Esophagus (tissue), 2 donors: ENCODE data around the gene CSF1R. TPM values are rescaled to one million over a fixed set of nuclear protein-coding genes. Genes with fewer than 3 reads are reported as not detected.

Experiments
- H3K27ac ChIP-seq, 2 donors: one replicate each; pipeline ENCODE4 v1.5.1; 2013; ENCODE audit warnings: low read depth in 2 of 2, mild to moderate bottlenecking in 2 of 2, inconsistent platforms in 1 of 2, low read length in 1 of 2, moderate library complexity in 1 of 2
- H3K27me3 ChIP-seq, 2 donors: one replicate each; pipeline ENCODE4 v1.6.1; 2013; ENCODE audit warnings: low read length in 2 of 2, control low read depth in 1 of 2, mild to moderate bottlenecking in 1 of 2; ENCODE audit not compliant: insufficient read depth in 2 of 2, control insufficient read depth in 1 of 2
- H3K36me3 ChIP-seq, 2 donors: one replicate each; pipeline ENCODE4 v1.6.1; 2013; ENCODE audit warnings: low read length in 1 of 2; ENCODE audit not compliant: control insufficient read depth in 2 of 2, insufficient read depth in 2 of 2
- H3K4me1 ChIP-seq, 2 donors: one replicate each; pipeline ENCODE4 v1.6.1; 2013; ENCODE audit warnings: low read length in 1 of 2; ENCODE audit not compliant: control insufficient read depth in 2 of 2, insufficient read depth in 2 of 2
- H3K4me3 ChIP-seq, 2 donors: one replicate each; pipeline ENCODE4 v1.5.1; 2013; ENCODE audit warnings: low read length in 2 of 2, mild to moderate bottlenecking in 2 of 2, low read depth in 1 of 2, moderate library complexity in 1 of 2
- H3K9me3 ChIP-seq, 2 donors: one replicate each; pipeline ENCODE4 v1.6.1; 2013; ENCODE audit warnings: mild to moderate bottlenecking in 2 of 2, low read depth in 1 of 2, low read length in 1 of 2, moderate library complexity in 1 of 2; ENCODE audit not compliant: control insufficient read depth in 2 of 2, insufficient read depth in 1 of 2
- WGBS, 2 donors: extraction: QIAGEN DNeasy Blood & Tissue Kit; methylation state at CpG; one replicate each; pipeline ENCODE4 v1.1.7; 2013; 5-methylcytosine and 5-hydroxymethylcytosine counted together
- polyA plus RNA-seq, 2 donors: library from polyadenylated mRNA; stranded (reverse); fragments of 200-250 nt; gene quantifications; one replicate each; pipeline ENCODE4 v1.2.3, GENCODE V29; 2013
- donor health status: healthy with polysubstance abuse.
- donor health status: Bipolar disorder and iron deficiency.

Gene CSF1R
- polyA plus RNA-seq, 2 donors, result 2.0 to 4.9 TPM

- Histone ChIP-seq H3K27ac (no peak overlapping the region), H3K4me1 (peaks cover 0 to 2% of the 10 kb centered on the region in 2 donors), H3K4me3 (no peak overlapping the region), H3K9me3 (no peaks in the 10 kb centered on the region), H3K27me3 (no peaks in the 10 kb centered on the region), H3K36me3 (peaks cover 19 to 22% of the 10 kb centered on the region in 2 donors)
- WGBS, 2 donors, result 95 to 96% methylated on average over 6 of the region's 6 CpGs
Measured at GRCh38 chr5:150009671-150010387, 76.5 kb downstream of the CSF1R start.

GRCh38 chr5:150007050-150007449 is 79.3 kb downstream of the CSF1R start:
- Histone ChIP-seq H3K27me3 (no peaks in the 10 kb centered on the region), H3K4me3 (no peak overlapping the region), H3K36me3 (peaks cover 11 to 15% of the 10 kb centered on the region in 2 donors), H3K4me1 (peaks cover 0 to 2% of the 10 kb centered on the region in 2 donors), H3K27ac (no peak overlapping the region), H3K9me3 (no peaks in the 10 kb centered on the region)

- Histone ChIP-seq H3K27me3 (no peaks in the 10 kb centered on the region), H3K27ac (no peak overlapping the region), H3K9me3 (no peaks in the 10 kb centered on the region), H3K4me1 (peaks cover 0 to 2% of the 10 kb centered on the region in 2 donors), H3K4me3 (no peak overlapping the region), H3K36me3 (peaks cover 10 to 13% of the 10 kb centered on the region in 2 donors)
- 88 to 91% methylated on average over 4 of the region's 4 CpGs for WGBS, 2 donors
Measured at GRCh38 chr5:150006318-150006717, 80.0 kb downstream of the CSF1R start.

Other genes starting within 250 kb of the CSF1R start
- gene PDE6A, start 141.8 kb downstream of the CSF1R start, polyA plus RNA-seq, result 1 to 10 TPM; 1.0 to 1.5 TPM
- gene SLC26A2, start 125.8 kb downstream of the CSF1R start, polyA plus RNA-seq, result 1 to 10 TPM; 7.3 to 8.2 TPM
- gene TIGD6, start 85.9 kb downstream of the CSF1R start, polyA plus RNA-seq, result 1 to 10 TPM; 2.1 to 2.5 TPM
- gene HMGXB3, start 85.8 kb downstream of the CSF1R start, polyA plus RNA-seq, result 10 to 100 TPM in 1 of 2 donors, 1 to 10 TPM in 1; 9.7 to 13.0 TPM
- gene PDGFRB, start 69.3 kb upstream of the CSF1R start, polyA plus RNA-seq, result 1 to 10 TPM; 7.9 to 9.6 TPM
- gene CDX1, start 80.2 kb upstream of the CSF1R start, polyA plus RNA-seq, result under 1 TPM in 1 of 2 donors, not detected in 1; 0.08 TPM
- gene SLC6A7, start 103.5 kb upstream of the CSF1R start, polyA plus RNA-seq, result not detected
- under 1 TPM; 0.11 to 0.24 TPM for gene CAMK2A, start 203.2 kb upstream of the CSF1R start, polyA plus RNA-seq
- gene ARSI, start 216.4 kb upstream of the CSF1R start, polyA plus RNA-seq, result 1 to 10 TPM in 1 of 2 donors, under 1 TPM in 1; 0.77 to 1.6 TPM